Neural cell (in vitro differentiated cells): ENCODE data around the gene A1BG.

Experiments used
- CTCF ChIP-seq: fragments of 450-650 bp; IDR thresholded peaks from 2 replicates; pipeline ENCODE4 v1.5.1; 2014; ENCODE audit warnings: antibody characterized with exemption, mild to moderate bottlenecking, moderate library complexity; ENCODE audit not compliant: poor library complexity, severe bottlenecking
- EP300 ChIP-seq: fragments of 450-650 bp; conservative IDR thresholded peaks from 2 replicates; pipeline ENCODE4 v1.6.1; 2014; ENCODE audit warnings: antibody characterized with exemption, mild to moderate bottlenecking, moderate library complexity; ENCODE audit not compliant: poor library complexity, severe bottlenecking
- EZH2 ChIP-seq: fragments of 200-600, 300-800 bp; shearing (Covaris generic), sonication (generic); IDR thresholded peaks from 2 replicates; pipeline ENCODE4 v1.6.1; 2014; ENCODE audit warnings: antibody characterized with exemption, low read length, borderline replicate concordance, mild to moderate bottlenecking; ENCODE audit not compliant: insufficient read depth, poor library complexity, severe bottlenecking
- MXI1 ChIP-seq: fragments of 450-650 bp; conservative IDR thresholded peaks from 2 replicates; pipeline ENCODE4 v1.6.1; 2014; ENCODE audit warnings: antibody characterized with exemption, mild to moderate bottlenecking; ENCODE audit not compliant: poor library complexity, severe bottlenecking
- POLR2AphosphoS5 ChIP-seq: IDR thresholded peaks from 2 replicates; pipeline ENCODE4 v1.6.1; 2012
- RAD21 ChIP-seq: fragments of 450-650 bp; conservative IDR thresholded peaks from 2 replicates; pipeline ENCODE4 v1.6.1; 2014; ENCODE audit warnings: antibody characterized with exemption, mild to moderate bottlenecking, moderate library complexity
- REST ChIP-seq: IDR thresholded peaks from 2 replicates; pipeline ENCODE4 v1.6.1; 2012; ENCODE audit warnings: borderline replicate concordance
- SMC3 ChIP-seq: fragments of 450-650 bp; conservative IDR thresholded peaks from 2 replicates; pipeline ENCODE4 v1.6.1; 2014; ENCODE audit warnings: antibody characterized with exemption, mild to moderate bottlenecking, moderate library complexity; ENCODE audit not compliant: poor library complexity
- TAF1 ChIP-seq: IDR thresholded peaks from 2 replicates; pipeline ENCODE4 v1.6.1; 2012; ENCODE audit warnings: low read depth

- TF ChIP-seq CTCF = no peak
- no peak for TF ChIP-seq EZH2
- TF ChIP-seq POLR2AphosphoS5 = no peak
- TF ChIP-seq RAD21 = no peak
- no peak for TF ChIP-seq TAF1
- no peak for TF ChIP-seq EP300
- TF ChIP-seq REST = no peak
- TF ChIP-seq MXI1 = no peak
- TF ChIP-seq SMC3 = no peak
Measured at GRCh38 chr19:58350001-58350861, 3.1 kb downstream of the A1BG start.
